Left renal pelvis (tissue), 4 donors: ENCODE data around the gene MCF2L2. TPM values are rescaled to one million over a fixed set of nuclear protein-coding genes. Genes with fewer than 3 reads are reported as not detected.
A peak's percentile ranks its signal among the peaks of the same experiment; 100 is the strongest.

Experiments
- DNase-seq, 4 donors: peaks; one replicate each; pipeline ENCODE4 v3.0.0-alpha.2; 2013; ENCODE audit warnings: low read depth in 4 of 4, low spot score in 3 of 4
- polyA plus RNA-seq, 4 donors: library from polyadenylated mRNA; unstranded; fragments of 120-200 nt; gene quantifications; one replicate each; pipeline ENCODE4 v1.2.1, GENCODE V29; 2013; ENCODE audit not compliant: insufficient read length in 4 of 4

The MCF2L2 gene
- polyA plus RNA-seq, 4 donors: 0.35 to 1.5 (median 0.93) TPM

- no peak for DNase-seq
Measured at GRCh38 chr3:183299976-183300375, 128.4 kb downstream of the MCF2L2 start.

- no peak for DNase-seq
Measured at GRCh38 chr3:183298701-183299153, 129.7 kb downstream of the MCF2L2 start.

GRCh38 chr3:183296944-183297343 is 131.5 kb downstream of the MCF2L2 start:
- DNase-seq: no peak

GRCh38 chr3:183295211-183295610 is 133.2 kb downstream of the MCF2L2 start:
- no peak for DNase-seq

- no peak for DNase-seq
Measured at GRCh38 chr3:183293966-183294365, 134.5 kb downstream of the MCF2L2 start.

GRCh38 chr3:183291497-183292031 is 136.9 kb downstream of the MCF2L2 start:
- no peak for DNase-seq

GRCh38 chr3:183290216-183290615 is 138.2 kb downstream of the MCF2L2 start:
- no peak for DNase-seq

GRCh38 chr3:183288117-183288516 is 140.3 kb downstream of the MCF2L2 start:
- DNase-seq: no peak

GRCh38 chr3:183287301-183287971 is 141.0 kb downstream of the MCF2L2 start:
- DNase-seq: no peak

GRCh38 chr3:183285828-183286457 is 142.5 kb downstream of the MCF2L2 start:
- DNase-seq: no peak

- DNase-seq: no peak
Measured at GRCh38 chr3:183285318-183285717, 143.1 kb downstream of the MCF2L2 start.

GRCh38 chr3:183284570-183284969 is 143.8 kb downstream of the MCF2L2 start:
- no peak for DNase-seq

GRCh38 chr3:183283886-183284285 is 144.5 kb downstream of the MCF2L2 start:
- no peak for DNase-seq

- no peak for DNase-seq
Measured at GRCh38 chr3:183281126-183281797, 147.2 kb downstream of the MCF2L2 start.

GRCh38 chr3:183279371-183279770 is 149.0 kb downstream of the MCF2L2 start:
- DNase-seq: no peak

- no peak for DNase-seq
Measured at GRCh38 chr3:183278479-183279088, 149.8 kb downstream of the MCF2L2 start.

GRCh38 chr3:183277260-183277659 is 151.2 kb downstream of the MCF2L2 start:
- no peak for DNase-seq

- no peak for DNase-seq
Measured at GRCh38 chr3:183275937-183276336, 152.5 kb downstream of the MCF2L2 start.

GRCh38 chr3:183275418-183275817 is 153.0 kb downstream of the MCF2L2 start:
- DNase-seq: peak in 1 of 4 donors; percentile 53

- DNase-seq: no peak
Measured at GRCh38 chr3:183274609-183275008, 153.8 kb downstream of the MCF2L2 start.

GRCh38 chr3:183272791-183273190 is 155.6 kb downstream of the MCF2L2 start:
- no peak for DNase-seq
